ENCODE results near the gene UMOD. TPM values are rescaled to one million over a fixed set of nuclear protein-coding genes. Genes with fewer than 3 reads are reported as not detected.

Gene UMOD
- not detected for total RNA-seq
- not detected for polyA plus RNA-seq (2013, experiment 1 of 2)
- 0.11 TPM for polyA plus RNA-seq (2013, experiment 2 of 2)
- total RNA-seq, result 0 to 0.09 (median 0) reads per million in 172 experiments

GRCh38 chr16:20352615-20353014, at the start of gene UMOD:
Gene UMOD (minus strand): TSS chr16:20352715. CDS start chr16:20350737, 1,978 bp downstream.
- no peak within 1 kb of the TSS for H3K27ac ChIP-seq (ENCODE audit: low read depth in 1 of 2, low read length in 2 of 2)

GRCh38 chr16:20401475-20402016, 49.0 kb upstream of the UMOD start:
- CTCF ChIA-PET, result no interaction called here

More at GRCh38 chr16:20352615-20353014, at the start of gene UMOD:
- Mint-ChIP-seq H3K27ac (no peak within 1 kb of the TSS), H3K36me3 (ENCODE audit: low read depth) (no peaks in the 10 kb centered on the region), H3K27me3 (peaks cover 17% of the 10 kb centered on the region), H3K4me3 (no peak within 1 kb of the TSS), H3K4me1 (ENCODE audit: low read depth) (no peaks in the 10 kb centered on the region), H3K9me3 (no peaks in the 10 kb centered on the region)
- Histone ChIP-seq H3K4me1 (ENCODE audit: insufficient read depth, low read length) (no peaks in the 10 kb centered on the region), H3K36me3 (ENCODE audit: insufficient read depth, low read length) (no peaks in the 10 kb centered on the region), H3K27me3 (ENCODE audit: control insufficient read depth in 1 of 2, insufficient read depth in 2 of 2, low read length in 2 of 2) (no peaks in the 10 kb centered on the region), H3K4me3 (ENCODE audit: low read length) (no peak within 1 kb of the TSS), H3K9me3 (ENCODE audit: control insufficient read depth in 1 of 2, insufficient read depth in 1 of 2, low read length in 2 of 2) (peaks cover 0 to 9% of the 10 kb centered on the region in 2 experiments)
- CTCF ChIA-PET, result no interaction called here
- intact Hi-C loops (cut with DNase I, micrococcal nuclease), result no loop called here
- ATAC-seq (ENCODE audit: poor library complexity), result no peak
- DNase-seq, result no peak
- POLR2A ChIA-PET, result no interaction called here
- no peak for TF ChIP-seq CTCF (IDR thresholded peaks at IDR 0.05)

GRCh38 chr16:20401066-20401465, 48.6 kb upstream of the UMOD start:
- H3K4me3 ChIP-seq (ENCODE audit: low read length), result no peak overlapping the region
- no peak for DNase-seq
- H3K4me3 Mint-ChIP-seq, result no peak overlapping the region
- H3K36me3 Mint-ChIP-seq (ENCODE audit: low read depth), result no peaks in the 10 kb centered on the region
- no peak for TF ChIP-seq CTCF (IDR thresholded peaks at IDR 0.05)
- H3K36me3 ChIP-seq (ENCODE audit: insufficient read depth, low read length), result no peaks in the 10 kb centered on the region
- no peaks in the 10 kb centered on the region for H3K9me3 Mint-ChIP-seq
- no peak for ATAC-seq (ENCODE audit: poor library complexity)
- H3K27ac ChIP-seq (ENCODE audit: low read depth in 1 of 2, low read length in 2 of 2), result no peak overlapping the region
- intact Hi-C loops (cut with DNase I, micrococcal nuclease), result no loop called here
- no peaks in the 10 kb centered on the region for H3K4me1 ChIP-seq (ENCODE audit: insufficient read depth, low read length)
- H3K27me3 Mint-ChIP-seq, result peaks cover 2% of the 10 kb centered on the region
- H3K9me3 ChIP-seq (ENCODE audit: control insufficient read depth in 1 of 2, insufficient read depth in 1 of 2, low read length in 2 of 2), result no peaks in the 10 kb centered on the region
- no peak overlapping the region for H3K27ac Mint-ChIP-seq
- no peaks in the 10 kb centered on the region for H3K27me3 ChIP-seq (ENCODE audit: control insufficient read depth in 1 of 2, insufficient read depth in 2 of 2, low read length in 2 of 2)
- ChIA-PET POLR2A (no interaction called here), CTCF (no interaction called here)
- no peaks in the 10 kb centered on the region for H3K4me1 Mint-ChIP-seq (ENCODE audit: low read depth)

More at GRCh38 chr16:20401475-20402016, 49.0 kb upstream of the UMOD start:
- Mint-ChIP-seq H3K4me1 (ENCODE audit: low read depth) (no peaks in the 10 kb centered on the region), H3K4me3 (no peak overlapping the region), H3K27me3 (peaks cover 4% of the 10 kb centered on the region), H3K27ac (no peak overlapping the region), H3K36me3 (ENCODE audit: low read depth) (no peaks in the 10 kb centered on the region), H3K9me3 (no peaks in the 10 kb centered on the region)
- Histone ChIP-seq H3K27me3 (ENCODE audit: control insufficient read depth in 1 of 2, insufficient read depth in 2 of 2, low read length in 2 of 2) (no peaks in the 10 kb centered on the region), H3K9me3 (ENCODE audit: control insufficient read depth in 1 of 2, insufficient read depth in 1 of 2, low read length in 2 of 2) (no peaks in the 10 kb centered on the region), H3K4me1 (ENCODE audit: insufficient read depth, low read length) (no peaks in the 10 kb centered on the region), H3K4me3 (ENCODE audit: low read length) (no peak overlapping the region), H3K36me3 (ENCODE audit: insufficient read depth, low read length) (no peaks in the 10 kb centered on the region), H3K27ac (ENCODE audit: low read depth in 1 of 2, low read length in 2 of 2) (no peak overlapping the region)
- no peak for TF ChIP-seq CTCF (IDR thresholded peaks at IDR 0.05)
- POLR2A ChIA-PET, result no interaction called here
- intact Hi-C loops (cut with DNase I, micrococcal nuclease), result no loop called here
- ATAC-seq (ENCODE audit: poor library complexity) (no peak), DNase-seq (no peak)
